GM10266 (cell line): ENCODE measurements around the gene DUSP1.

Source experiments
- DNase-seq: peaks from one replicate; pipeline ENCODE4 v3.0.0; 2012; ENCODE audit errors: extremely low spot score
- CTCF ChIP-seq: IDR thresholded peaks from 2 replicates; pipeline ENCODE4 v1.5.1; 2012; ENCODE audit warnings: mild to moderate bottlenecking, low read depth; ENCODE audit not compliant: control insufficient read depth, insufficient read depth; ENCODE audit errors: missing control alignments

Gene DUSP1

GRCh38 chr5:172802567-172803176, 31.7 kb upstream of the DUSP1 start:
- TF ChIP-seq CTCF, result no peak
- no peak for DNase-seq

- TF ChIP-seq CTCF, result no peak
- no peak for DNase-seq
Measured at GRCh38 chr5:172802112-172802511, 31.1 kb upstream of the DUSP1 start.

DNA sequence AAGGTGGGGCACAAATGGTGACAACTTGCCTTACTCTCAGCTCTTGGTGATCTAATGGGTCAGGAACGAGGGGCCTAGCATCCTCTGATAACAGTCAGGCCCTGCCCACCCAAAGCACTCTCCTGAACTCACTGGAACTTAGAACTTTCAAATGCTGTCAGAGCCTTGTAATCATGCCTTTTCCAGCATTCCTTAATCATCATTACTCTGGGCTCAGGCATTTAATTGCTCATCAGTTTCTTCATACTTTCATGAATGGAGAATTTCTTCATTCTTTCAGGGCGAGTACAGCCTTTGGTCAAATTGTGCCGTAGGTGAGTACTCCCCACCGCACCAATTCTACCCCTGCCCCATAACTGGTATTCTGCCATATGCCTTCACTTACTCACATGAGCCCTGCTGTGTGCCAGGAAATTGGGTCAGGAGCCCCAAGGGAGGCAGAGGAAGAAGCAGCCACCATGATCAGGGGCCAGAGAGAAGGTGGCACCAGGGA, 30.2 kb upstream of the DUSP1 start:
- no peak for TF ChIP-seq CTCF
- DNase-seq, result no peak

GRCh38 chr5:172800088-172800551, 29.1 kb upstream of the DUSP1 start:
- no peak for DNase-seq
- TF ChIP-seq CTCF, result no peak

DNA sequence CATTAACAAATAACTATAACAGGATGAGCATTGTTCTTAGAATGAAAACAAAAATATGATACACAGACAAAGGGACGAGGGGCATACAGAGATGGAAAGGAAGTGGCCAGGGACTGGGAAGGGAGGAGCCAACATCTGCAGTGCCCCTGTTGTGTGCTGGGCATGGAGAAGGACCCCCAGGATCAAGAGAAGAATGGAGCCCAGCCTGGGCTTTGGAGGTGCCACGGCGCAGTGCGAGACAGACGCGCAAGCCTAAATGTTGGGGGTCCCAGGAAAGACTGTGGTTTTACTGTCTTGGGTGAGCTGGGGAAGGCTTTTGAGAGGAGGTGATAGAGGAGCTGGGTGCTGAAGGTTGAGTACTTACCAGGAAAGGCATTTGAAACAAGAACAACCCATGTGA, 28.4 kb upstream of the DUSP1 start:
- no peak for TF ChIP-seq CTCF
- no peak for DNase-seq

DNA sequence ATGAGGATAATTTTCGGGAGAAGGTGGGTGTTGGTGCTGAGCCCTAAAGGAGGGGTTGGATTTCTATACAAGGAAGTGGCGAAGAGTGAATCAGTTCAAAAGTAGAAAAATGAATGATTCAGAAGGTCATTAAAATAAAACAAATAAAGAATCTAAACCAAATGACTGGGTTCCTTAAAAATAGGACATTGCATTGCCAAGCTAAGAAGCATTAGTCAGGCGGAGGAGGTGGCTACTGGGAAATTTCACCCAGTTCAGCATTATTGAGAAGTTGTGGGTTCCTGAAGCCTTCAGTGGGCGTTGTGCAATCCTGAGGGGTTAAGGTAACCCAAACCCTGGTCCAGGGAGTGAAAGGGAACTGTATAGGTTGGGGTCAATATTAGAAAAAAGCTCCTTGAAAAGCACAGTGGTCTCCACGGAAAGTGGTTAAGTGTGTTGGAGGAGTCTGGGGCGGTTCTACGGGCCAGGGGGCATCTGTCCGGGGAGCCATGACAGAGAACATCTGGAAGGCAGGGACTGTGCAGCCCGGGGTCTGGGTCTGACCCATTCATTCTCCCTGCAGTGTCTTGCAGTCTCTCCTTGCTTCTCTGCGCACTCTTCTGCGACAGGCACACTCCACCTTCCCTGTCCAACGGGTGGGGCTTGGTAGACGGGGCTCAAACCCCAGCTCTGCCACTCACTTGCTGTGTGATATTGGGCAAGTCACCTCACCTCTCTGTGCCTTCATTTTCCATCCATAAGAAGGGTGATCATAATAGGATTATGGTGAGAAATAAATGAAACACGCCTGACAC, 27.6 kb upstream of the DUSP1 start:
- no peak for DNase-seq
- TF ChIP-seq CTCF, result no peak

- TF ChIP-seq CTCF, result no peak
- DNase-seq, result no peak
Measured at GRCh38 chr5:172797771-172798191, 26.8 kb upstream of the DUSP1 start.
